ENCODE results near the gene CPA4.

- TF ChIP-seq CTCF (conservative IDR thresholded peaks at IDR 0.05): no peak
- TF ChIP-seq ZFX (IDR thresholded peaks at IDR 0.05): no peak
Measured at GRCh38 chr7:130303982-130304381, 11.0 kb downstream of the CPA4 start.

Measured in C4-2B (cell line).